HEK293 (cell line): Measurements from ENCODE around the gene ADAMTSL4.

Experiments
- ATF2 ChIP-seq: fragments of 450-650 bp; formaldehyde crosslinking; IDR thresholded peaks from 2 replicates; pipeline ENCODE4 v1.5.1; 2016; ENCODE audit warnings: missing biosample characterization, missing genetic modification characterization, low read depth
- BCL11B ChIP-seq: fragments of 450-650 bp; formaldehyde crosslinking; IDR thresholded peaks from 2 replicates; pipeline ENCODE4 v1.5.1; 2016; ENCODE audit warnings: low read depth, missing biosample characterization, missing genetic modification characterization
- GLI4 ChIP-seq: fragments of 450-650 bp; formaldehyde crosslinking; IDR thresholded peaks from 2 replicates; pipeline ENCODE4 v1.5.1; 2016; ENCODE audit warnings: missing biosample characterization, missing genetic modification characterization
- GLIS1 ChIP-seq: fragments of 450-650 bp; formaldehyde crosslinking; IDR thresholded peaks from 2 replicates; pipeline ENCODE4 v1.5.1; 2016; ENCODE audit warnings: missing biosample characterization, missing genetic modification characterization
- HOXA7 ChIP-seq: sonication (generic); formaldehyde crosslinking; IDR thresholded peaks from 2 replicates; pipeline ENCODE4 v1.8.1; 2022; ENCODE audit warnings: missing genetic modification reagents, borderline replicate concordance
- KLF16 ChIP-seq: fragments of 450-650 bp; formaldehyde crosslinking; IDR thresholded peaks from 2 replicates; pipeline ENCODE4 v1.5.1; 2017; ENCODE audit warnings: missing biosample characterization, missing genetic modification characterization
- OVOL3 ChIP-seq: fragments of 450-650 bp; formaldehyde crosslinking; IDR thresholded peaks from 2 replicates; pipeline ENCODE4 v1.5.1; 2016; ENCODE audit warnings: missing biosample characterization, missing genetic modification characterization
- PRDM10 ChIP-seq: fragments of 450-650 bp; formaldehyde crosslinking; IDR thresholded peaks from 2 replicates; pipeline ENCODE4 v1.5.1; 2016; ENCODE audit warnings: missing biosample characterization, missing genetic modification characterization
- REPIN1 ChIP-seq: fragments of 450-650 bp; formaldehyde crosslinking; IDR thresholded peaks from 2 replicates; pipeline ENCODE4 v1.5.1; 2017; ENCODE audit warnings: missing biosample characterization, missing genetic modification characterization, low read depth
- ZBTB20 ChIP-seq: fragments of 450-650 bp; formaldehyde crosslinking; IDR thresholded peaks from 2 replicates; pipeline ENCODE4 v1.5.1; 2016; ENCODE audit warnings: missing biosample characterization, missing genetic modification characterization
- ZEB2 ChIP-seq: fragments of 450-650 bp; formaldehyde crosslinking; IDR thresholded peaks from 2 replicates; pipeline ENCODE4 v1.5.1; 2016; ENCODE audit warnings: missing biosample characterization, missing genetic modification characterization
- ZFP37 ChIP-seq: fragments of 450-650 bp; formaldehyde crosslinking; IDR thresholded peaks from 2 replicates; pipeline ENCODE4 v1.5.1; 2016; ENCODE audit warnings: missing biosample characterization, missing genetic modification characterization
- ZFP41 ChIP-seq: fragments of 450-650 bp; formaldehyde crosslinking; IDR thresholded peaks from 2 replicates; pipeline ENCODE4 v1.5.1; 2016; ENCODE audit warnings: missing biosample characterization, missing genetic modification characterization, borderline replicate concordance
- ZNF174 ChIP-seq: fragments of 450-650 bp; formaldehyde crosslinking; IDR thresholded peaks from 2 replicates; pipeline ENCODE4 v1.5.0; 2017; ENCODE audit warnings: missing biosample characterization, mild to moderate bottlenecking, missing genetic modification characterization
- ZNF184 ChIP-seq: fragments of 450-650 bp; IDR thresholded peaks from 2 replicates; pipeline ENCODE4 v1.5.1; 2018; ENCODE audit warnings: missing biosample characterization, mild to moderate bottlenecking, missing genetic modification characterization
- ZNF223 ChIP-seq: fragments of 450-650 bp; formaldehyde crosslinking; IDR thresholded peaks from 2 replicates; pipeline ENCODE4 v1.5.1; 2016; ENCODE audit warnings: missing biosample characterization, missing genetic modification characterization
- ZNF23 ChIP-seq: fragments of 450-650 bp; formaldehyde crosslinking; IDR thresholded peaks from 2 replicates; pipeline ENCODE4 v1.5.1; 2016; ENCODE audit warnings: missing biosample characterization, missing genetic modification characterization, borderline replicate concordance
- ZNF248 ChIP-seq: fragments of 450-650 bp; formaldehyde crosslinking; IDR thresholded peaks from 2 replicates; pipeline ENCODE4 v1.5.1; 2017; ENCODE audit warnings: missing biosample characterization, missing genetic modification characterization
- ZNF362 ChIP-seq: fragments of 450-650 bp; formaldehyde crosslinking; IDR thresholded peaks from 2 replicates; pipeline ENCODE4 v1.5.1; 2016; ENCODE audit warnings: missing biosample characterization, missing genetic modification characterization
- ZNF404 ChIP-seq: fragments of 450-650 bp; formaldehyde crosslinking; IDR thresholded peaks from 2 replicates; pipeline ENCODE4 v1.5.1; 2017; ENCODE audit warnings: missing biosample characterization, missing genetic modification characterization
- ZNF426 ChIP-seq: fragments of 450-650 bp; formaldehyde crosslinking; IDR thresholded peaks from 2 replicates; pipeline ENCODE4 v1.5.1; 2017; ENCODE audit warnings: missing biosample characterization, missing genetic modification characterization, mild to moderate bottlenecking, inconsistent platforms, moderate library complexity
- ZNF433 ChIP-seq: fragments of 450-650 bp; formaldehyde crosslinking; IDR thresholded peaks from 2 replicates; pipeline ENCODE4 v1.5.1; 2016; ENCODE audit warnings: missing biosample characterization, missing genetic modification characterization, low read depth
- ZNF555 ChIP-seq: fragments of 450-650 bp; formaldehyde crosslinking; conservative IDR thresholded peaks from 2 replicates; pipeline ENCODE4 v1.5.1; 2017; ENCODE audit warnings: missing biosample characterization, mild to moderate bottlenecking, missing genetic modification characterization, inconsistent platforms
- ZNF560 ChIP-seq: fragments of 450-650 bp; formaldehyde crosslinking; IDR thresholded peaks from 2 replicates; pipeline ENCODE4 v1.5.1; 2017; ENCODE audit warnings: missing biosample characterization, missing genetic modification characterization, borderline replicate concordance
- ZNF610 ChIP-seq: fragments of 450-650 bp; formaldehyde crosslinking; IDR thresholded peaks from 2 replicates; pipeline ENCODE4 v1.5.1; 2016; ENCODE audit warnings: missing biosample characterization, missing genetic modification characterization, borderline replicate concordance
- ZNF670 ChIP-seq: fragments of 450-650 bp; formaldehyde crosslinking; IDR thresholded peaks from 2 replicates; pipeline ENCODE4 v1.5.1; 2016; ENCODE audit warnings: missing biosample characterization, missing genetic modification characterization, low read depth
- ZNF76 ChIP-seq: fragments of 450-650 bp; formaldehyde crosslinking; IDR thresholded peaks from 2 replicates; pipeline ENCODE4; 2016; ENCODE audit warnings: low read depth, missing biosample characterization, missing genetic modification characterization, borderline replicate concordance
- ZNF776 ChIP-seq: fragments of 450-650 bp; formaldehyde crosslinking; IDR thresholded peaks from 2 replicates; pipeline ENCODE4 v1.5.0; 2017; ENCODE audit warnings: missing biosample characterization, missing genetic modification characterization, borderline replicate concordance
- ZNF785 ChIP-seq: fragments of 450-650 bp; formaldehyde crosslinking; IDR thresholded peaks from 2 replicates; pipeline ENCODE4 v1.5.1; 2016; ENCODE audit warnings: missing biosample characterization, missing genetic modification characterization
- ZNF830 ChIP-seq: fragments of 450-650 bp; IDR thresholded peaks from 2 replicates; pipeline ENCODE4 v1.5.0; 2018; ENCODE audit warnings: missing biosample characterization, missing genetic modification characterization, low read depth, mild to moderate bottlenecking, moderate library complexity
- TF ChIP-seq, protein P1 (sequence below): fragments of 450-650 bp; formaldehyde crosslinking; IDR thresholded peaks from 2 replicates; pipeline ENCODE4 v1.5.1; 2016; ENCODE audit warnings: missing biosample characterization, missing genetic modification characterization, borderline replicate concordance

Gene ADAMTSL4

GRCh38 chr1:150515328-150516049 is 33.7 kb upstream of the ADAMTSL4 start, which contains the start of gene FALEC (continued):
- TF ChIP-seq ZNF433 (tag by site-specific recombination) (no peak), ZNF830 (no peak), ZNF670 (tag by site-specific recombination) (no peak), ZEB2 (tag by site-specific recombination) (peak; percentile 72), ZNF560 (no peak), ZNF426 (no peak), ZBTB20 (tag by site-specific recombination) (peak; percentile 75; the same call in 1 of the 2 replicates), HOXA7 (no peak), ZNF223 (tag by site-specific recombination) (no peak), ZNF23 (tag by site-specific recombination) (no peak), BCL11B (tag by site-specific recombination) (0 out of 2 replicates have a peak, but pooled peaks have one; percentile 29), ZNF248 (no peak), ZNF776 (tag by site-specific recombination) (no peak), ZNF174 (tag by site-specific recombination) (no peak), ZNF785 (tag by site-specific recombination) (no peak), GLIS1 (tag by site-specific recombination) (peak; percentile 94), ATF2 (tag by site-specific recombination) (no peak), REPIN1 (tag by site-specific recombination) (no peak), KLF16 (tag by site-specific recombination) (peak; percentile 79), GLI4 (tag by site-specific recombination) (0 out of 2 replicates have a peak, but pooled peaks have one; percentile 58), ZNF555 (tag by site-specific recombination) (no peak), OVOL3 (peak; percentile 52; the same call in 1 of the 2 replicates), ZFP41 (tag by site-specific recombination) (no peak), ZNF76 (tag by site-specific recombination) (peak; percentile 66), ZNF362 (tag by site-specific recombination) (no peak), ZNF610 (tag by site-specific recombination) (no peak), PRDM10 (tag by site-specific recombination) (peak; percentile 96), ZFP37 (tag by site-specific recombination) (peak; percentile 65; the same call in 1 of the 2 replicates), ZNF184 (tag by site-specific recombination) (no peak; the same call in 1 of the 2 replicates), ZNF404 (tag by site-specific recombination) (no peak)
- TF ChIP-seq, protein P1, sequence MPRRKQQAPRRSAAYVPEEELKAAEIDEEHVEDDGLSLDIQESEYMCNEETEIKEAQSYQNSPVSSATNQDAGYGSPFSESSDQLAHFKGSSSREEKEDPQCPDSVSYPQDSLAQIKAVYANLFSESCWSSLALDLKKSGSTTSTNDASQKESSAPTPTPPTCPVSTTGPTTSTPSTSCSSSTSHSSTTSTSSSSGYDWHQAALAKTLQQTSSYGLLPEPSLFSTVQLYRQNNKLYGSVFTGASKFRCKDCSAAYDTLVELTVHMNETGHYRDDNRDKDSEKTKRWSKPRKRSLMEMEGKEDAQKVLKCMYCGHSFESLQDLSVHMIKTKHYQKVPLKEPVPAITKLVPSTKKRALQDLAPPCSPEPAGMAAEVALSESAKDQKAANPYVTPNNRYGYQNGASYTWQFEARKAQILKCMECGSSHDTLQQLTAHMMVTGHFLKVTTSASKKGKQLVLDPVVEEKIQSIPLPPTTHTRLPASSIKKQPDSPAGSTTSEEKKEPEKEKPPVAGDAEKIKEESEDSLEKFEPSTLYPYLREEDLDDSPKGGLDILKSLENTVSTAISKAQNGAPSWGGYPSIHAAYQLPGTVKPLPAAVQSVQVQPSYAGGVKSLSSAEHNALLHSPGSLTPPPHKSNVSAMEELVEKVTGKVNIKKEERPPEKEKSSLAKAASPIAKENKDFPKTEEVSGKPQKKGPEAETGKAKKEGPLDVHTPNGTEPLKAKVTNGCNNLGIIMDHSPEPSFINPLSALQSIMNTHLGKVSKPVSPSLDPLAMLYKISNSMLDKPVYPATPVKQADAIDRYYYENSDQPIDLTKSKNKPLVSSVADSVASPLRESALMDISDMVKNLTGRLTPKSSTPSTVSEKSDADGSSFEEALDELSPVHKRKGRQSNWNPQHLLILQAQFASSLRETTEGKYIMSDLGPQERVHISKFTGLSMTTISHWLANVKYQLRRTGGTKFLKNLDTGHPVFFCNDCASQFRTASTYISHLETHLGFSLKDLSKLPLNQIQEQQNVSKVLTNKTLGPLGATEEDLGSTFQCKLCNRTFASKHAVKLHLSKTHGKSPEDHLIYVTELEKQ (tag by site-specific recombination): no peak
